NB4 (cell line): ENCODE measurements around the gene SMAD3.

Experiments
- DNase-seq: peaks from one replicate; pipeline ENCODE4 v3.0.0; 2010; ENCODE audit warnings: low read depth
- H3K4me3 ChIP-seq: one replicate; pipeline ENCODE4 v1.5.1; 2011; ENCODE audit warnings: mild to moderate bottlenecking, low read depth, low read length, moderate library complexity
- MYC ChIP-seq: IDR thresholded peaks from 2 replicates; pipeline ENCODE4 v1.6.1; 2011; ENCODE audit warnings: low read depth, low read length
- POLR2A ChIP-seq: IDR thresholded peaks from 2 replicates; pipeline ENCODE4 v1.6.1; 2011; ENCODE audit warnings: mild to moderate bottlenecking; ENCODE audit not compliant: insufficient read length; ENCODE audit errors: extremely low read depth
- TF ChIP-seq, protein P1 (sequence below): IDR thresholded peaks from one replicate; pipeline ENCODE4 v1.5.1; 2012; ENCODE audit warnings: low read depth, low read length
- TF ChIP-seq, protein P2 (sequence below): IDR thresholded peaks from 2 replicates; pipeline ENCODE4 v1.6.1; 2011; ENCODE audit warnings: low read depth, low read length

Gene SMAD3

DNA sequence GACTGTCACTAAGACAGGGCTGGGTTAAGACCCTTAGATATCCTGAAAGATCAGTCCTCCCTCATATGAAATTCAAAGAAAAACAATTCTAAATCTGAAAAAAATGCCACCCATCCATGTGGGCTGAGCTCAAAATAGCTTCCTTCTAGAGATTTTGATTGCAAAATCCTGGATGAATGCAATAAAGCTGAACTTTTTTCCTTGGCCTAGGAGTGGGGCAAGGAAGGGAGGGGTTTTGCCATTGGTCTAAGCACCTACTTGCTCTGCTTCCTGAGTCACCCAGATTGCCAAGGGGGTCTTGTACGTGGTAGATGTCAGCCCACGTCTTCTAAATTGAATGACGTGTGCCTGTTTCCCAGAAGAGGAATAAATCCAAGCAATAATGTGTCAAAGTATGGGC, 15.3 kb upstream of the SMAD3 start:
- TF ChIP-seq POLR2A, result no peak
- TF ChIP-seq, protein P1, sequence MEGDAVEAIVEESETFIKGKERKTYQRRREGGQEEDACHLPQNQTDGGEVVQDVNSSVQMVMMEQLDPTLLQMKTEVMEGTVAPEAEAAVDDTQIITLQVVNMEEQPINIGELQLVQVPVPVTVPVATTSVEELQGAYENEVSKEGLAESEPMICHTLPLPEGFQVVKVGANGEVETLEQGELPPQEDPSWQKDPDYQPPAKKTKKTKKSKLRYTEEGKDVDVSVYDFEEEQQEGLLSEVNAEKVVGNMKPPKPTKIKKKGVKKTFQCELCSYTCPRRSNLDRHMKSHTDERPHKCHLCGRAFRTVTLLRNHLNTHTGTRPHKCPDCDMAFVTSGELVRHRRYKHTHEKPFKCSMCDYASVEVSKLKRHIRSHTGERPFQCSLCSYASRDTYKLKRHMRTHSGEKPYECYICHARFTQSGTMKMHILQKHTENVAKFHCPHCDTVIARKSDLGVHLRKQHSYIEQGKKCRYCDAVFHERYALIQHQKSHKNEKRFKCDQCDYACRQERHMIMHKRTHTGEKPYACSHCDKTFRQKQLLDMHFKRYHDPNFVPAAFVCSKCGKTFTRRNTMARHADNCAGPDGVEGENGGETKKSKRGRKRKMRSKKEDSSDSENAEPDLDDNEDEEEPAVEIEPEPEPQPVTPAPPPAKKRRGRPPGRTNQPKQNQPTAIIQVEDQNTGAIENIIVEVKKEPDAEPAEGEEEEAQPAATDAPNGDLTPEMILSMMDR, result no peak
- TF ChIP-seq, protein P2, sequence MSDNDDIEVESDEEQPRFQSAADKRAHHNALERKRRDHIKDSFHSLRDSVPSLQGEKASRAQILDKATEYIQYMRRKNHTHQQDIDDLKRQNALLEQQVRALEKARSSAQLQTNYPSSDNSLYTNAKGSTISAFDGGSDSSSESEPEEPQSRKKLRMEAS, result no peak
- TF ChIP-seq MYC, result no peak
- DNase-seq, result peak; percentile 29
- H3K4me3 ChIP-seq, result no peak overlapping the region

DNA sequence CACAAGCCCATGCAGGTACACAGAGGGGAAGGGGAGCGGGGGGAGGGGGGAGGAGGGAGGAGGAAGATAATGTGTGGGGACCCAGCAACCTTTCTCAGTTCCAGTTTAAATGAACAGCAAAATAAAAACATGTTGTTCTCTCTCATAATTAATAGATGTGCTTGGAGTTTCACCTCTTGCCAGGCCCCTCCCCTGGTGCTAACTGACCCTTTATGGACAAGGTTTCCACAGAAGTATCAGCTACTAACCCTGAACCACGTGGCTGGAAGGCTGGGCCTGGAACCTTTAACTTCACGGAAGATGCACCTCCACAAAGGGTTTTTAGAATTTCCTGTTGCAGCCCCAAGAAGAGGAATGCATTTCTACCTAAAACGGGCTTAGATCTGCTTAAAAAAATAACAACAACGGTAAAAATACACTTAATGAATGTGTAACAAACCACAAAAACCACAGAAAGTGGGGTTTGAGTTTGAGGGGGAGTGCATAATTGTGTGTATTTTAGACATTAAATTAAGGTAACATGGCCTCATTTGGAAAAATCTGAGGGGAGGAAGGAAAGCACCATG, 14.8 kb upstream of the SMAD3 start:
- DNase-seq, result no peak
- no peak for TF ChIP-seq MYC
- TF ChIP-seq, protein P2, result no peak
- H3K4me3 ChIP-seq, result no peak overlapping the region

DNA sequence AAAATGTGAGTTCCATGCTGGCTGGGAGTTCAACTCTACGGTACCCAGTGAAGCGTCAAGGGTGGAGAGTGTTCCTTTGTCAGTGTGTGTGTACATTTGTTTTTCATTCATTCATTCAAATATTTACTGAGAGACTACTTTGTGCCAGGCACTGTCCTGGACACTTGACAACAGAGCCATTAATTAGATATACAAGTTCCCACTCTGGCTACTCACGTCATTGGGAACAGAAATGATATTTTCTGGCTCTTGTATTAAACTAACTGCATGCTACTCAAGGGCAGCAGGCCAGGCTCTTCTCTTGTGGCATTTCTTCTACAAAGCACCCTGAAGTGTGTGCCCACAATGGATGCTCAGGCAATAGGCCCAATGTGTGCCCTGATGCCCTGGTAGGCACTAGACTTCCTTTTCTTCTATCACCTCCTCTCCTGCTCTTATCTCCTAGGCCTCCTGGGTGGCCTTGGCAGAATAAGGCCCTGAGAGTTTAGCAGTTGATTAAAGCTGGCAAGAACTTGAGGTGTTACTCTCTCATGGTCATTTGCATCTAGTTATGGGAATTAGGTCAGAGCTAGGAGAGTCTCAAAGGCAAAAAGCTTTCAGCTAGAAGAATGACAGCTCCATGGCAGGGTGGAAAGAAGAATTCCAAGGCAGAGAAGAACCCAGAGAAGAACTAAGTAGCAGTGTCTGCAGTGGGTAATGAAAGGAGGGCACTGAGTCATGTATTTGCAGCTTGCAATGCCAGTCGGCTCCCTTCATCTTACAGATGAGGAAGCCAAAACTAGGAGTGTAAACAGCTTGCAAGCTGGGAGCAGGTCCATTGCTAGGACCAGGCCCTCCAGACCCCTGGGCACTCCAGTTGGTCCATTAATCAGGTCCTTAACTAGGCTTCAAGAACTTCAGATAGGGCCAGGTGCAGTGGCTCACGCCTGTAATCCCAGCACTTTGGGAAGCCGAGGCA, 14.0 kb upstream of the SMAD3 start:
- DNase-seq, result no peak
- TF ChIP-seq, protein P2, result no peak
- TF ChIP-seq MYC (no peak), POLR2A (no peak)
- TF ChIP-seq, protein P1, result no peak
- no peak overlapping the region for H3K4me3 ChIP-seq

DNA sequence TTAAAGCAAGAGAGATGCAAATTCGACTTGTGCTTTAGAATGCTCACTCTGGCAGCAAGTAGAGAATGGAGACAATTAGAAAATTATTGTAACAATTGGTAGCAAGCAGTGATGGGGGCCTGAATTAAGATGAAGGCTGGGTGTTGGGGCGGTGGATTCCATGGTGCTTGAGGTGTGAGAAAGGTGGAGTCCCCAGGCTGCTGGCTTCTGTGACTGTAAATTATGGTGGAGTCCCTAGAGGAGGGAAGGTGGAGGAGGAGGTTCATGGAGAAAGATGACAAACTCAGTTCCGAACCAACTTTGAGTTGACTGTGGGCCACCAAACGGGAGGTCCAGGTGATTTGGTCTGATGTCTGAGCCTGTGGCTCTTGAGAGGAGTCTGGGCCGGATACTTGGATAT, 10.7 kb upstream of the SMAD3 start:
- DNase-seq, result no peak
- TF ChIP-seq, protein P1, result no peak
- H3K4me3 ChIP-seq, result no peak overlapping the region

DNA sequence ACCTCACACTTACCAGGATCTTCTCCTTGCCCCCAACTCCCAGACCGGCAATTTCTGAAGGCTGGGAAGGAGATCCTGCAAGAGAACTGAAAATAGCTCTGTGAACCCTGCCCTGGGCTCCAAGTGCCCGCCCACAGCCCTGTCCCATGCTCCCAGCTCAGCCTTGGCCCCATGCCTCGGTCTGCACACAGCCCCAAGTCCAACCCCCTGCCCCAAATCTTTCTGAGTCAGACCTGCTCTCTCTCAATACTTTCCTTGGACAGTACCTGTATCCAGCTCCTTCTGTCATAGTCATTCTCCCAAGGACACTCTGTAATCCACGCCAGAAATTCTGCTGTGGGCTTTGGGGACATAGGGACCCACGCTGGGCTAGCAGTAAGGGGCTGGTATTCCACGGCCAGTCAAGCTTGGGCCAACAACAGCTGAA, 6.3 kb upstream of the SMAD3 start:
- TF ChIP-seq POLR2A (no peak), MYC (no peak)
- TF ChIP-seq, protein P1, result no peak
- TF ChIP-seq, protein P2, result no peak
- no peak overlapping the region for H3K4me3 ChIP-seq

DNA sequence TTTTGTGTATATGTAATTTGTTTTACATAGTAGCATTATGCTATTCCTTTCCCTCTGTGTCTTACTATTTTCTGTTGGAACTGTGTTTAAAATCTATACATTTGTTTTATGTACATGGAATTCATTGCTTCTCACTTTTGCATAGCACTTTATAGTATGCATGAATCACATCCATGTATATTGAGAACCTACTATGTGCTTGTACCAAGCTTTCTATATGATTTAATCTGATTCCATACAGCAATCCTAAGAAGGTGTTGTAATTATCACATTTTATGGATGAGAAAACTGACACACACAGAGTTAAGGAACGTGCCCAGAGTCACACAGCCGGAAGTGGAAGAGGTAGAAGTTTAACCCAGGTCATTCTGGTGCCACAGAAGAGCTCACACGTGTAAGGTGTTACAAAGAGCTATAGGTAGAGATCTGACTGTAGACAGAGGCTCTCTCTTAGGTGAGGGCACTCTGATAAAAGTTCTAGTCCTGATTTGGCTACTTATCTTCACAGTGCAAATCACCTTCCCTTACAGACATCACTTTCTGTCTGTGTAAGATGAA, 3.5 kb upstream of the SMAD3 start:
- H3K4me3 ChIP-seq, result no peak overlapping the region
- no peak for DNase-seq
- TF ChIP-seq, protein P2, result no peak
- TF ChIP-seq POLR2A (no peak), MYC (no peak)
- TF ChIP-seq, protein P1, result no peak

More for the DNA sequence above, 6.3 kb upstream of the SMAD3 start:
- DNase-seq, result no peak
